Activated naive CD8-positive, alpha-beta T cell treated with anti-CD3 and anti-CD28 coated beads, Interleukin-2, amount 50 U/mL, for 24 hours (primary cell): ENCODE results near the gene TVP23A.
"Not testable (repeated sequence)": the region's sequence is repeated elsewhere in the genome, so short reads cannot be mapped to it uniquely, and the experiment has no call there.

ENCODE experiments used
- ATAC-seq: fragments of 150-1000 bp; cut with Tn5 transposase; one replicate; pipeline ENCODE4 v1.10.0; 2021
- DNase-seq: peaks from one replicate; pipeline ENCODE4 v3.0.0; 2021
- H3K27ac Mint-ChIP-seq: one replicate; pipeline ENCODE4 v1.8.0; 2021; ENCODE audit warnings: mild to moderate bottlenecking, mixed read lengths
- H3K27me3 Mint-ChIP-seq: one replicate; pipeline ENCODE4 v1.8.0; 2021; ENCODE audit warnings: mixed read lengths
- H3K36me3 Mint-ChIP-seq: one replicate; pipeline ENCODE4 v1.8.0; 2021; ENCODE audit warnings: low read depth, mixed read lengths
- H3K4me1 Mint-ChIP-seq: one replicate; pipeline ENCODE4 v1.8.0; 2021; ENCODE audit warnings: mixed read lengths
- H3K4me3 Mint-ChIP-seq: one replicate; pipeline ENCODE4 v1.8.0; 2021; ENCODE audit warnings: mild to moderate bottlenecking, moderate library complexity, mixed read lengths
- H3K9me3 Mint-ChIP-seq: one replicate; pipeline ENCODE4 v1.8.0; 2021; ENCODE audit warnings: mixed read lengths

Gene TVP23A

DNA sequence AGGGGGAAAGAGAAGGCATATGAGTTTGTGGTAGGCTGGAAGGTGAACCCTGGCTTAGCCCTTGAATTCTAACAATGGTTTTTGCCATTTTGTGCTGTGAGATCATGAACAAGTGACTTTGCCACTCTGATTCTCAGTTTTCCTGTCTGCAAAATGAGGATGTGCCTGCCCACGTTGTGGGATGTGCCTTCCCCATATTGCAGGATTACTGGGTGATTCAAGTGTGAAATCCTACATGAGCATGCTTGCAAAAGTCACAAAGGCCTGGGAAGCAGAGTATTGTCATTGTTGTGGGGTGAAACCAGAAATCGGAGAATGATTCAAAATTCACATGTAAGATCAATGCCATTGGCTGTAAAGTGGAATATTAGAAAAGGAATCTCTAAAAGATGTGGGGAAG lies 28.6 kb upstream of the TVP23A start:
- Mint-ChIP-seq H3K27ac (no peak overlapping the region), H3K36me3 (no peaks in the 10 kb centered on the region), H3K27me3 (peaks cover 15% of the 10 kb centered on the region), H3K9me3 (no peaks in the 10 kb centered on the region), H3K4me1 (peaks cover 9% of the 10 kb centered on the region), H3K4me3 (no peak overlapping the region)
- no peak for DNase-seq
- ATAC-seq, result no peak

DNA sequence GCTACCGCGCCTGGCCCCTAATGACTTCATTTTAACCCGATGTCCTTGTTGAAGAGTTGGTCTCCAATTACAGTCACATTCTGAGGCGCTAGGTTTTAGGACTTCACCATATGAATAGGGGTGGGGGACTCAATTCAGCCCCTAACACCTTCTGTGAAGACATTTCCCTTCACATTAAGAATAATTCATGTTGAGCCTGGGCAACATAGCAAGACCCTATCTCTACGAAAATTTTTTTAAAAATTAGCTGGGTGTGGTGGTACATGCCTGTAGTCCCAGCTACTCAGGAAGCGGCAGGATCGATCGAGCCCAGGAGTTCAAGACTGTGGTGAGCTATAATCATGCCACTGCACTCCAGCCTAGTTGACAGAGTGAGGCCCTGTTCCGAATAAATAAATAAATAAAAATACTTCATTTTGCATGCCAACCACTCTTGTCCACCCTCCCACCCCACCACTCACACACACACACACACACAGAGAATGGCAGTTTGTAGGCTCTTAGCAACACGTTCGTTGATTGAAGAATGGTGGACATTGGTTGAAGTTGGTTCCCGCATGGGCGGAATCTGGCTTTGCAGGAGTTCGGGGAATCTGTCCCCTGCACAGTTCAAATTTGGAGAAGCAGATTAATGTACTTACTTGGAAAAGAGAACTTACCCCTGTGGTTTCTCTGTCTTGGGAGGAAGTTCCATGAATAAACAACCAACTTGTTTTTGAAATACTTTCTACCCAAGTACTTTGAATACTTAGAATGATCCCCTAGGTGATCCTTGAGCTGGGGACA lies 27.8 kb upstream of the TVP23A start:
- peaks cover 7% of the 10 kb centered on the region for H3K4me1 Mint-ChIP-seq
- peaks cover 15% of the 10 kb centered on the region for H3K27me3 Mint-ChIP-seq
- DNase-seq (no peak), ATAC-seq (no peak)
- no peaks in the 10 kb centered on the region for H3K36me3 Mint-ChIP-seq
- no peak overlapping the region for H3K4me3 Mint-ChIP-seq
- no peak overlapping the region for H3K27ac Mint-ChIP-seq
- no peaks in the 10 kb centered on the region for H3K9me3 Mint-ChIP-seq

DNA sequence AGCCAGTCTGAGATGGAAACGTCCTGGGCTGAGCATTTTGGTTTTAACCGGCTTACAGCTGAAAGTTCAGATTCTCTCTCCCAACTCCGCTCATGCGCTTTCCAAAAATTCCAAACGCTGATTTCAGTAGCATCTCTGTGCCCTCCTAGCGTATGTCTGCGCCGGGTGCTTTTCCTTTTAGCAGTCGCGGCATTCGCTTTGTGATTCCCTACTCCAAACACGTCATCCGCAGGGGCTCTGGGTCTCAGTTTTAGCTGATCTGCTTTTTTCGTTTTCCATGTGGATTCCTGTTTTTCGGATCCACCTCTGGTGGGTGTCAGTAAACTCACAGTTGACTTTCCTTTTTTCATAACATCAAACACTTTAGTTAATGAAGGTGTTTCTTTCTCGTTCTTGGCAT lies 22.1 kb upstream of the TVP23A start:
- no peak for DNase-seq
- Mint-ChIP-seq H3K36me3 (no peaks in the 10 kb centered on the region), H3K4me3 (no peak overlapping the region), H3K27me3 (peaks cover 13% of the 10 kb centered on the region), H3K27ac (no peak overlapping the region), H3K9me3 (no peaks in the 10 kb centered on the region), H3K4me1 (peaks cover 10% of the 10 kb centered on the region)
- ATAC-seq, result no peak

DNA sequence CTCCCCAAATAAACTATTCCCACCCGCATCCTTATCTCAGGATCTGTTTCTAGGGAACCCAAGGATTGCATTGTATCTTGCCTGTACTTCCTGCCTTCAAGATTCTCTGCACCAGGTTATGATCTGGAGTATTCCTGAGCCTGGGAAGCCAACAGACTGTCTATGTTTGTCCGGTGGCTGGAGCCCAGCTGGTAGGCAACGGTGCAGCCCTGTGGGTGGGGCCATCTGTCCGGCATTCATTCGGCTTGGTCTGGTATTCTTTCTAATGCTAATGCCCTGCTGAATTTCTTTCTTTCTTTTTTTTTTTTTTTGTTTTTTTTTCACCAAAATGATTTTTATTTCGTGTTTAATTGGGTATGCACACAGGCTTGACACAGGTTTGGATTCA lies 20.7 kb upstream of the TVP23A start:
- DNase-seq, result no peak
- Mint-ChIP-seq H3K27ac (no peak overlapping the region), H3K9me3 (no peaks in the 10 kb centered on the region), H3K27me3 (peaks cover 12% of the 10 kb centered on the region), H3K36me3 (no peaks in the 10 kb centered on the region), H3K4me3 (no peak overlapping the region), H3K4me1 (peaks cover 19% of the 10 kb centered on the region)
- ATAC-seq, result no peak

DNA sequence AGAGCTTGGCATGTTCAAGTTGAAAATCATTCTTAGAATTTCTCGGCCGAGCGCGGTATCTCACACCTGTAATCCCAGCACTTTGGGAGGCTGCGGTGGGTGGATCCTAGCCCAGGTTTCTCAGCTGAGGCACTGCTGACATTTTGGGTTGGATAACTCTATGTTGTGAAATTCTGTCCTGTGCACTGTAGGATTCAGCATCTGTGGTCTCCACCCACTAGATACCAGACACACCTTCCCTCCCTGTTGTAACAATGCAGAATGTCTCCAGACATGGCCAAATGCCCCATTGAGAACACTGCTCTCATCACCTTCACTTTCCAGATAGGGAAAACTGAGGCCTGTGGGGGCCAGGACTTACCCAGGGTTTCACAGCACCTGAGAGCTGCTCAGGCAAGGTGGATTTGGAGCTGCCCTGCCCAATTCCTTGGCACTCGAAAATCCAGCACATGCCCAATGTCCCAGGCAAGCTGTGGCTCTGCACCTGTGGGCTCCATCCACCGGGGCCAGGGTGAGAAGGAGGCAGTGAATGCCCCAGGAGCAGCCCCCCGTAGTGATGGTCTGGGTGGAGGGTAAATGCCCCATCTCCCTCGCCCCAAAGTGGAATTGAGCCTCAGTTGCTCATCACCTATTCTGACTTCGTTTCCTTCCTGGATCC lies 20.2 kb upstream of the TVP23A start:
- Mint-ChIP-seq H3K27ac (no peak overlapping the region), H3K4me1 (peaks cover 24% of the 10 kb centered on the region)
- no peak for DNase-seq

DNA sequence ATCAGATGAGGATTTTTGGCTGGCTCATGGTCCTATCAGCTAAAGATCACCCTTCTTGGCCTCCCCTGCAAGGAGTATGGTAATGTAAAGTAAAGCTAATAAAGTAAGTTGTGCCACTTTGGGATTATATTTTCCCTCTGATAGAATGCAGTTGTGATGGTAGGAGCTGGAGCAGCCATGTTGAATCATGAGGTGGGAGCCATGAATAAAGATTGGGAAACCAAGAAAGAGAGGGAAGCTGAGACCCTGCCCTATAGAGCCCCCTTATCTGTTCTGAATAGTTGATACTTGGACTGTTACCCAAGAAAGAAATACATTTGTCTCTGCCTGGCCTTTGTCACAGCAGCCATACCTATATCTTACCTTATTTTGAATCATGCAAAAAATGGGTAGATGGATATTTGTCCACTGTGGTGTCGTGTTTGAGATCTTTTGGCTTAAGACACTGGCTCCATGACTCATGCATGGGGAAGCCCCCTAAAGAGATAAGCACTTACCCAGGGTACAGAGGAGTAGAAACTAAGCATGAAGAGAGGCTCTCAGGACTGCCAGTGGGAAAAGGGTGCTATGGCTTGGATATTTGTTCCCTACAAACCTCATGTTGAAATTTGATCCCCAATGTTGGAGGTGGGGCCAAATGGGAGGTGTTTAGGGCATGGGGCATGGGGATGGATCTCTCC lies 17.7 kb upstream of the TVP23A start:
- H3K4me3 Mint-ChIP-seq, result no peak overlapping the region
- no peaks in the 10 kb centered on the region for H3K36me3 Mint-ChIP-seq
- H3K4me1 Mint-ChIP-seq, result peaks cover 29% of the 10 kb centered on the region
- H3K27me3 Mint-ChIP-seq, result peaks cover 14% of the 10 kb centered on the region
- DNase-seq (no peak), ATAC-seq (peak; percentile 54)
- H3K27ac Mint-ChIP-seq, result no peak overlapping the region
- no peaks in the 10 kb centered on the region for H3K9me3 Mint-ChIP-seq

More for the DNA sequence above, 20.2 kb upstream of the TVP23A start:
- ATAC-seq, result no peak
- Mint-ChIP-seq H3K27me3 (peaks cover 14% of the 10 kb centered on the region), H3K36me3 (no peaks in the 10 kb centered on the region), H3K4me3 (no peak overlapping the region), H3K9me3 (no peaks in the 10 kb centered on the region)

DNA sequence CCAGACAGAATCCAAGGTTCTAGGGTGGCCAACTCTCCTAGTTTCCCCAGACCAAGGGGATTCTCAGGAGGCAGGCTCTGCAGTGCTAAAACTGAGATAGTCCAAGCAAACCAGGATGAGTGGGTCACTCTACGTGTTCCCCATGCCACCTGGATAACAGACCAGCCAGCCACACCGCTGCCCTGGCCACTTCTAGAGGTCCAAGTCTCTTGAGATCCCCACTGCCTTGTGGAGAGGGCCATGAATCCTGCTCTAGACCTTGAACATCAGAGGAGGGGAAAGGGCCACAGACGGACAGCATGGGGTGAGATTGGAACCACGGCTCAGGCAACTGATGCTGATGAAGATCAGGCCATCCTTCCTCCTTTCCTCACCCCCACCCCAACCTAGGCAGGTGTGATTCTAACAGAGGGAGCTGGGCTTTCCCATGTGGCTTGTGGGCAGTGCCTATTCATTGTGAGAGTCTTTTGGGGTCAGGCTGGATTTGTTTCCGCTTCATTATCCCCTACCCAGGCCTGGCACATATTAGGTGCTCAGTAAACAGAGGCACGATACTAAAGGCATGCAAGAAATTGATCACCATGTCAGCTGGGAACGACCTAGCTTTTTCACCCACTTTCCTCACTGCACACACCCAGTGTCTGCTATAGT lies 16.8 kb upstream of the TVP23A start:
- Mint-ChIP-seq H3K9me3 (no peaks in the 10 kb centered on the region), H3K36me3 (no peaks in the 10 kb centered on the region), H3K4me3 (no peak overlapping the region), H3K4me1 (peaks cover 29% of the 10 kb centered on the region), H3K27ac (no peak overlapping the region), H3K27me3 (peaks cover 11% of the 10 kb centered on the region)
- peak; percentile 47 for DNase-seq
- peak; percentile 74 for ATAC-seq

DNA sequence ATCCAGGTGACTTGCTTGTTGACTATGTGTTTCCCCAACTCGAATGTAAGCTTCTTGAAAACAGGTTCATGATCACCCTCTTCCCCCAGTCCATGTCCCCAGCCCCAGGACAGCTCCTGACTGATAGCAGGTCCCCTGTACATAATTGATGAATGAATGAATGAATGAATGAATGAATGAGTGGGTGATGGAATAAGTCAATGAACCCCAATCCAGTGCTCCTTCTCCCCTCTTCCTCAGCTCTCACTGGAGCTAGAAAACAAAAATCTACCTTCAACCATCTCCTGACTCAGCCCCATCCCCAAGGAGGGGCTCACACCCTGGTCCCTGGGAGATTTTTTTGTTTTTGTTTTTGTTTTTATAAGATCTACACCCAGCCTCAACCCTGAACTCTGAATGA lies 16.2 kb upstream of the TVP23A start:
- no peak for ATAC-seq
- H3K9me3 Mint-ChIP-seq, result no peaks in the 10 kb centered on the region

DNA sequence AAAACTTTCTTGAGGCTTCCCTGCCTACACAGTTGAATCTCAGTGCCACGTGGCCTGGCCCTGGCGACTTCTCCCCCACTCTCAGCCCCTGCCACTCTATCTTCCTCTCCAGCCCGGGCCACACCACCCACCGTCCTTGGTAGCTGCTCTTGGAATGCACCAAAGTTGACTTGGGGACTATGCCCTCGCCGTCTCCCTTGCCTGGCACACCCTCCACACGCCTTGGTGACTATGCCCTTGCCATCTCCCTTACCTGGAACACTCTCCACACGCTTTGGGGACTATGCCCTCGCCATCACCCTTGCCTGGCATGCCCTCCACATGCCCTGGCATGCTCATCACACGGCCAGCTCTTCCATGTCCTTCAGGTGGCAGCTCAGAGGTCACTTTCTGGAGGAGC lies 15.5 kb upstream of the TVP23A start:
- Mint-ChIP-seq H3K36me3 (no peaks in the 10 kb centered on the region), H3K27ac (peak overlapping the region; percentile 16), H3K9me3 (no peaks in the 10 kb centered on the region), H3K27me3 (peaks cover 12% of the 10 kb centered on the region), H3K4me1 (peaks cover 29% of the 10 kb centered on the region), H3K4me3 (peak overlapping the region; percentile 17)
- no peak for DNase-seq
- no peak for ATAC-seq

More for the DNA sequence above, 16.2 kb upstream of the TVP23A start:
- Mint-ChIP-seq H3K4me3 (no peak overlapping the region), H3K27ac (no peak overlapping the region), H3K4me1 (peaks cover 29% of the 10 kb centered on the region), H3K36me3 (no peaks in the 10 kb centered on the region), H3K27me3 (peaks cover 12% of the 10 kb centered on the region)
- no peak for DNase-seq

DNA sequence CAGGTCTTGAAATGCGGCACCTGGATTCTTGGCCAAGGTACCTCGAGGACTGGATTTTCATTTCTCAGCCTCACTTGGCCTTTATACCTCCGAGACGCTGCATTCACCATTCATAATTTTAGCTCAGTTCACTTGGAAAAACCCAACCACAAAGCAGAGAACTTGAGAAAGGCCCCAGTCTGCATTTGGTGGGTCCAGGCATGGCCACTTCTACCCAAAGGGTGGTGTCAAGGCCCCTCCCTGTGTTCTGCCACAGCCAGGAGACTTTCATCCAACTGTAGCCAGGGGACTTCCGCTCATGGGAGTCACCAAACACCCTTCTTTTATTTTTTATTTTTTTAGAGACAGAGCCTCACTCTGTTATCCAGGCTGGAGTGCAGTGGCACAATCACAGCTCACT lies 14.7 kb upstream of the TVP23A start:
- H3K4me1 Mint-ChIP-seq, result peaks cover 30% of the 10 kb centered on the region
- DNase-seq (no peak), ATAC-seq (no peak)
- no peaks in the 10 kb centered on the region for H3K9me3 Mint-ChIP-seq
- H3K27ac Mint-ChIP-seq, result no peak overlapping the region
- no peak overlapping the region for H3K4me3 Mint-ChIP-seq
- H3K27me3 Mint-ChIP-seq, result peaks cover 12% of the 10 kb centered on the region
- H3K36me3 Mint-ChIP-seq, result no peaks in the 10 kb centered on the region

DNA sequence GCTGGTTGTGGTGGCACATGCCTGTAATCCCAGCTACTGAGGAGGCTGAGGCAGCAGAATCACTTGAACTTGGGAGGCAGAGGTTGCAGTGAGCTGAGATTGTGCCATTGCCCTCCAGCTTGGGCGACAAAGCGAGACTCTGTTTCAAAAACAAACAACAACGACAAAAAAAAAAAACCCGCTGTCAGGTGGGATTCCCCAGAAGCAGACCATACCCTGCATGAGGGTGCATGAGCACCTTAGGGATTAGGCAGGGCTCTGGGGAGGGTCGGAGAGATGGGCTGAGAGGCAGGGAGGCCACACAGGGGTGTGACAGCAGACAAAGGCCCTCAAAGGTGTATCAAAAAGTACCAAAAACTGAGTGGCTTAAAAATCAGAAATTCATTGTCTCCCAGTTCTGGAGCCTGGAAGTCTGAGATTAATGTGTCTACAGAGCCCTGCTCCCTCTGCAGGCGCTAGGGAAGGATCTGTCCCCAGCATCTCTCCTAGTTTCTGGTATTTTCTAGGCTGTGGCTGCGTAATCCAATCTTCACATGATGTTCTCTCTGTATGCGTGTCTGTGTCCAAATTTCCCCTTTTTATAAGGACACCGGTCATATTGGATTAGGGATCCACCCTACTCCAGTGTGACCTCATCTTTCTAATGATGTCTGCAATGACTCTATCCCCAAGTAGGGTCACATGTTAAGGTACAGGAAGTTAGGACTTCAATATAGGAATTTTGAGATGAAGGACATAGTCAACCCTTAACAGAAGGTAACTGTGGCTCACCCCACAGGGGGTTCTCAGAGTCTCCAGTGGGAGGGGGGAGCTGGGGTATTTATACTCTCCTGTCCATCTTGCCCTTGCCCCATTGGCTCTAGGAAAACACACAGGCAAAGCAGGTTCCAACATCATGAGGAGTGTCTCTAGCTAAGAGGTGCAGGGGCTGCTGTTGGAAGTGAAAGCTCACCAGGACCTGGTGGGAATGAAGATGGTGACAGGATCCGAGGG lies 13.6 kb upstream of the TVP23A start:
- no peak for DNase-seq
- Mint-ChIP-seq H3K9me3 (no peaks in the 10 kb centered on the region), H3K27ac (no peak overlapping the region), H3K4me3 (no peak overlapping the region), H3K27me3 (peaks cover 9% of the 10 kb centered on the region), H3K4me1 (peaks cover 30% of the 10 kb centered on the region), H3K36me3 (no peaks in the 10 kb centered on the region)
- no peak for ATAC-seq

DNA sequence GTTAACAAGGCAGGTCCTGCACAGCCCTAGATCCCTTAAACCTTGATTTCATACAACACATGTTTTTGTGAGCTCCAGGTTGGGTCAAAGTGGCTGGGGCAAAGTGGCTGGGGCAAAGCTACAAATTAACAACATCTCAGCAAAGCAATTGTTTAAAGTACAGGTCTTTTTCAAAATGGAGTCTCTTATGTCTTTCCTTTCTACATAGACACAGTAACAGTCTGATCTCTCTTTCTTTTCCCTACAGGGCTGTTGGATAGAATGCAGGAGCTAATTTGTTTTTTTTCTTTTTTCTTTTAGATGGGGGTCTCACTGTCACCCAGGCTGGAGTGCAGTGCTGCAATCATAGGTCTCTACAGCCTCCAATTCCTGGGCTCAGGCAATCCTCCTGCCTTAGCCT lies 11.6 kb upstream of the TVP23A start:
- not testable (repeated sequence) for H3K36me3 Mint-ChIP-seq, H3K4me3 Mint-ChIP-seq, H3K9me3 Mint-ChIP-seq, H3K27ac Mint-ChIP-seq, H3K27me3 Mint-ChIP-seq, DNase-seq, ATAC-seq
- peaks cover 16% of the 10 kb centered on the region for H3K4me1 Mint-ChIP-seq

DNA sequence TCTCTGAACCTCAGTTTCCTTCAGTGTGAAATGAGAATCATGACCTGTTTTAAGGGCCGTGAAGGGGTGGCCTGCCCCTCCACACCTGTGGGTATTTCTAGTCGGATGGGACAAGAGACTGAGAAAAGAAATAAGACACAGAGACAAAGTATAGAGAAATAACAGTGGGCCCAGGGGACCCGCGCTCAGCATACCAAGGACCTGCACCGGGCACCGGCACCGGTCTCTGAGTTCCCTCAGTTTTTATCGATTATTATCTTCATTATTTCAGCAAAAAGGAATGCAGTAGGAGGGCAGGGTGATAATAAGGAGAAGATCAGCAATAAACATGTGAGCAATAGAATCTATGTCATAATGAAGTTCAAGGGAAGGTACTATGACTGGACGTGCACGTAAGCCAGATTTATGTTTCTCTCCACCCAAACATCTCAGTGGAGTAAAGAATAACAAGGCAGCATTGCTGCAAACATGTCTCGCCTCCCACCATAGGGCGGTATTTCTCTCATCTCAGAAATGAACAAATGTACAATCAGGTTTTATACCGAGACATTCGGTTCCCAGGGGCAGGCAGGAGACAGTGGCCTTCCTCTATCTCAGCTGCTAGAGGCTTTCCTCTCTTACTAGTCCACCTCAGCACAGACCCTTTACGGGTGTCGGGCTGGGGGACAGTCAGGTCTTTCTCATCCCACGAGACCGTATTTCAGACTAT lies 10.9 kb upstream of the TVP23A start:
- not testable (repeated sequence) for H3K9me3 Mint-ChIP-seq, H3K4me3 Mint-ChIP-seq, H3K27ac Mint-ChIP-seq, H3K27me3 Mint-ChIP-seq, H3K36me3 Mint-ChIP-seq, ATAC-seq, DNase-seq
- H3K4me1 Mint-ChIP-seq, result peaks cover 12% of the 10 kb centered on the region
